Measurements from ENCODE around the gene TTC3.
"Not testable (repeated sequence)": the region's sequence is repeated elsewhere in the genome, so short reads cannot be mapped to it uniquely, and the experiment has no call there.

The TTC3 gene

GRCh38 chr21:37100316-37100715 lies 27.3 kb downstream of the TTC3 start:
- no peak for DNase-seq

GRCh38 chr21:37101384-37101783 lies 28.3 kb downstream of the TTC3 start:
- DNase-seq, result no peak

DNA sequence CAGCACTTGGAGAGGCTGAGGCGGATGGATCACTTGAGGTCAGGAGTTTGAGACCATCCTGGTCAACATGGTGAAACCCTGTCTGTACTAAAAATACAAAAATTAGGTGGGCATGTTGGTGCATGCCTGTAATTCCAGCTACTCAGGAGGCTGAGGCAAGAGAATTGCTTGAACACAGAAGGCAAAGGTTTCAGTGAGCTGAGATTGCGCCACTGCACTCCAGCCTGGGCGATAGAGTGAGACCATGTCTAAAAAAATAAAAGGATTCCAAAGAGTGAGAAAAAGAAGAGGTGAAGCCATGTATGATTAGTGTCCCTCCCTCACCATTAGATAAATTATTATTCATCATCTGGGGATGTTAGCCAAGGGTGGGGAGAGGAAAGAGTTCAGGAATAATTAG lies 29.7 kb downstream of the TTC3 start:
- DNase-seq, result not testable (repeated sequence)

GRCh38 chr21:37106998-37107397 lies 33.9 kb downstream of the TTC3 start:
- no peak for DNase-seq

GRCh38 chr21:37111029-37111428 lies 38.0 kb downstream of the TTC3 start:
- DNase-seq, result not testable (repeated sequence)

GRCh38 chr21:37114301-37114700 lies 41.2 kb downstream of the TTC3 start:
- DNase-seq, result not testable (repeated sequence)

DNA sequence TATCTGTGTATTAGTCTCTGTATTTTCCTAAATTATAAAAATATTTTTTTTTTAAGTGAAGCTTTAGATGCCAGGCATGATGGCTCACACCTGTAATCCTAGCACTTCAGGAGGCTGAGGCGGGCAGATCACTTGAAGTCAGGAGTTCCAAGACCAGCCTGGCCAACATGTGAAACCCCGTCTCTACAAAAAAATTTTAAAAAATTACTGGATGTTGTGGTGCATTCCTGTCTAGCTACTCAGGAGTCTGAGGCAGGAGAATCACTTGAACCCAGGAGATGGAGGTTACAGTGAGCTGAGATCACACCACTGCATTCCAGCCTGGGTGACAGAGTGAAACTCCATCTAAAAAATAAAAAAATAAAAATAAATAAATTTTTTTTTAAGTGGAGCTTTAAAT lies 43.4 kb downstream of the TTC3 start:
- DNase-seq, result not testable (repeated sequence)

DNA sequence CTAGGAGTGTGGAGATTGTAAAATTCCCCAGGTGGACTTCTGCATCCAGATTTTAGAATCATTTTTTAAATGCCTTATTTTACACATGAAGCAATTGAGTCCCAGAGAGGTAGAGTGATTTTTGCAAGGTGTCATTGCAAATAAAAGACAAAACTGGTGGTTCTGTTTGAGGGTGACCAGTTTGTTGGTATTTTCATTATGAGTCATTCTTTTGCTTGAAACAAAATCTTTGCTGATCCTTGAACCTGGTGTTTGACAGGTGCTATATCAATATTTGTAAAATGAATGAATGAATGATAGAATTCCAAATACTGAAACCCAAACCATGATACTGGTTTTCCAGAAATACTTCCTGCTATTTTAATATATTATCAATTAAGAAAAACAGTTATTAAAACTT lies 44.1 kb downstream of the TTC3 start:
- no peak for DNase-seq

- DNase-seq, result no peak
Observed at GRCh38 chr21:37118187-37118826, 45.3 kb downstream of the TTC3 start.

GRCh38 chr21:37119421-37120218 lies 46.6 kb downstream of the TTC3 start:
- no peak for DNase-seq

DNA sequence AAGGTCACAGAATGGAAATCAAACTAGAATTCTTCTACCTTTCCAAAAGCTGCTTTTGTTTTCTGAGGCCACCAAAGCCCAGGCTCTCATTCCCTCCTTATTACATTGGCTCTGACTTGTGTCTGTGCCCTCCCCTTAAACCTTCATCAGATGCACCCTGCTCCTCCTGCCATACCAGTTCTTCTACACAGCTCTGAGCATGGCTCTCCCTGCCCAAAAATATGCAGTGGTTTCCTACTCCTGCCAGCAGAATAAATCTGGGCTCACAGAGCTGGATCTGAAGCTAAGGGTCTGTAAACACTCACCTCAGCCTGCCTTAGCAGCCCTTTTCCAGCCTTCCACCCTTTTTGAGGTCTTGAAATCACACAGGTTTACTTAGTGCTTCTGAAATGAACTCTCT lies 55.0 kb downstream of the TTC3 start:
- DNase-seq, result no peak

GRCh38 chr21:37130971-37131370 lies 57.9 kb downstream of the TTC3 start:
- no peak for DNase-seq

- DNase-seq, result no peak
Observed at GRCh38 chr21:37136261-37136660, 63.2 kb downstream of the TTC3 start.

DNA sequence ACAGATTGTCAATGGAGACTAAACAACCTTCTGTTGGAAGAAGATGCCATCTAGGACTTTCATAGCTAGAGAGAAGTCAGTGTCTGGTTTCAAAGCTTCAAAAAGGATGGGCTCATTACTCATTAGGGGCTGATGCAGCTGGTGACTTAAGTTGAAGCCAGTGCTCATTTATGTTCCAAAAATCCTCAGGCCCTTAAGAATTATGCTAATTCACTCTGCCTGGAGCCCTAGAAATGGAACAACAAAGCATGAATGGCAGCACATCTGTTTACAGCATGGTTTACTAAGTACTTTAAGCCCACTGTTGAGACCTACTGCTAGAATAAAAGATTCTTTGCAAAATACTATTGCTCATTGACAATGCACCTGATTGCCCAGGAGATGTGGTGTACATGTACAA lies 63.7 kb downstream of the TTC3 start:
- DNase-seq, result no peak

- no peak for DNase-seq
Observed at GRCh38 chr21:37139154-37139553, 66.1 kb downstream of the TTC3 start.

GRCh38 chr21:37139902-37140301 lies 66.8 kb downstream of the TTC3 start:
- no peak for DNase-seq

GRCh38 chr21:37143392-37143791 lies 70.3 kb downstream of the TTC3 start:
- DNase-seq, result not testable (repeated sequence)

DNA sequence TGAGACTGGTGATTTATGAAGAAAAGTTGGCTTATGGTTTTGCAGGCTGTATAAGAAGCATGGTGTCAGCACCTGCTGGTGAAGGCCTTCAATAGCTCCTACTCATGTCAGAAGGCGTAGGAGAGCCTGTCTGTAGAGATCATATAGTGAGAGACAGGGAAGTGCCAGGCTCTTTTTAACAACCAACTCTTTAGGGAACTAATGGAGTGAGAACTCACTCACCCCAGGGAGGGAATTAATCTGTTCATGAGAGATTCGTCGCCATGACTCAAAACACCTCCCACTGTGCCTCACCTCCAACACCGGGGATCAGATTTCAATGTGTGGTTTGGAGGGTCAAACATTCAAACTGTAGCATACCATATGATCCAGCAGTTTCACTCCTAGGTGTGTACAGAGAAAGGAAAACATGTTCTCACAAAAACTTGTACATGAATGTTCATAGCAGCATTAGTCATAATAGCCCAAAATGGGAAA lies 72.6 kb downstream of the TTC3 start:
- DNase-seq, result no peak

GRCh38 chr21:37146320-37147235 lies 73.5 kb downstream of the TTC3 start:
- DNase-seq, result no peak

DNA sequence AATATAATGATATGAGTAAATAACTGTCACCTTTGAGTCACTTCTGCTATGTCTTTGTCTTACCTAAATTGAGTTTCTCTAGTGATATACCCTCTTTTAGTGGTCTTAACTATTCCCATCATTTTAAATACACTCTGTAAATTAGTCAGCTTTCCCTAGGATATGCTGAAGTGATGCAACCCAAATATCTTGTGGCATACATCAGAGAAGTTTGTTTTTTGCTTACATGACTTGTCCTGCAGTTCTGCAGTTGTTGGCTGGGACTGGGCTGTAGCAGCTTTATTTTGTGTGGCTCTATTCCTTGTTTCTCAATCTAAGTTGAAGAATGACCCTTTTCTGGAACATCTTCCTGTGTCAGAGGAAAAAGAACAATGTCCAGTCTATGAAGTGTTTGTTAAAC lies 76.4 kb downstream of the TTC3 start:
- DNase-seq, result no peak

DNA sequence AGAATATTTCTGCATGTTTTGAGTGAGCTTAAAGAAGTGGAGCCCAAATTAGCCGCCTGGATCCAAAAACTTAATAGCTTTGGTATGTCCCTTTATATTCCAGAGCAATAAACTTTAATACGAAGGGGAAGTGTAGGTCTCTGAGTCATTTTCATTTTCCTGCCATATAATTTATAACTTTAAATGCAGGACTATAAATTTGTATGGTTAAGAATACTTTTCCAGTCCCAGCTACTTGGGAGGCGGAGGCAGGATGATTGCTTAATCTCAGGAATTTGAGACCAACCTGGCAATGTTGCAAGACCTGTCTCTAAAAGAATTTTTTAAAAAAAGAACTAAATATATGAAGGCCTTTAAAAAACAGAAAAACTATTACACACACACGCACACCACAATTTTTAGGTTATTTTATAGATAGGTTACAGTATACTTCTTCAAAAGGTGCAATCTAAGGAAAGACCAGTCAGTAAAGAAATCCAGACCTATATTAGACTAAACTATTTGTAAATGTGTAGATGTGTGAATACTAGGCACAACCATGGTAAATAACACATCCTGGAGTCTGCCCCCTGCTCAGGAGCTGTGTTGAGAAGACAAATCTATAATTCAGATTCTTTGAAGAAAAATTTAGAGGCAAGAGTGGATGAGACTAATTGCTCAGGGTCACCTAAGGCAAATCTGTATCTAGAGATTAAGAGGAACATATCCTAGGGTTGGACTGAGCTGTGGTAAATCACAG lies 80.3 kb downstream of the TTC3 start:
- no peak for DNase-seq

DNA sequence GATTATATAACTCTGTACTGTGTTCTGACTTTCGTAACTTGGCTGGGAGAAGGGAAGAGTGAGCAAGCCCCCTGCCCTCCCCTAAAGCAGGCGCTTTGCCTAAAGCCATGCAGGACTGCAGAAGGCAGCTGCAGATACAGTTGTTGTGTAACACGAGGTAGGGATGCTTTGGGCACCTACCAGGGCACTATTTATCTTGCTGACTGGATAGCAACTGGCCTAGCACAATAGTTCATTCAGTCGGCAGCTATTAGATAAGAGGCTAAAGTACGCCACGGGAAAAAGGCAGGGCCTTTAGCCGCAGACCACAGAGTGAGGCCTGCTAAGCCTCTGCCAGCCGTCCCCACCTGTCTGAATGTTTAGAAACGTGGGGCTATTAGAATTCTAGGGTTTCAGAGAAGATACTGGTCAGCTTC lies 80.9 kb downstream of the TTC3 start:
- DNase-seq, result no peak

Data from inflammatory macrophage (primary cell).